MCF 10A (cell line): ENCODE measurements around the gene ATRN. TPM values are rescaled to one million over a fixed set of nuclear protein-coding genes. Genes with fewer than 3 reads are reported as not detected.

Experiments
- BruUV-seq: library from RNA; stranded (reverse); fragments of 400-500 nt; replicated peaks from 2 replicates; lab custom pipeline; 2021; lab: Mats Ljungman, UMichigan
- CTCF ChIA-PET: fragments of 300-600 bp; sonication (Branson Sonifier 250); formaldehyde crosslinking; extraction: SDS; loops from one replicate; lab custom pipeline; 2021; ENCODE audit warnings: antibody characterized with exemption, inconsistent platforms; lab: Yijun Ruan, JAX
- POLR2A ChIA-PET: fragments of 300-600, 350-650 bp; sonication (Branson Sonifier 250); formaldehyde crosslinking; extraction: SDS; loops from one replicate; lab custom pipeline; 2020; ENCODE audit warnings: antibody characterized with exemption, inconsistent platforms; lab: Yijun Ruan, JAX
- DNase-seq: peaks from one replicate; pipeline ENCODE4 v3.0.0-alpha.2; 2018; ENCODE audit not compliant: unreplicated experiment
- H3K27ac Mint-ChIP-seq: one replicate; pipeline ENCODE4 v1.8.0; 2022; ENCODE audit warnings: mild to moderate bottlenecking, low read depth, mixed read lengths; ENCODE audit not compliant: unreplicated experiment
- H3K27me3 Mint-ChIP-seq: one replicate; pipeline ENCODE4 v1.8.0; 2022; ENCODE audit warnings: mixed read lengths; ENCODE audit not compliant: insufficient read depth, unreplicated experiment
- H3K36me3 Mint-ChIP-seq: one replicate; pipeline ENCODE4 v1.8.0; 2022; ENCODE audit warnings: mild to moderate bottlenecking, moderate library complexity, mixed read lengths; ENCODE audit not compliant: insufficient read depth, unreplicated experiment
- H3K4me1 Mint-ChIP-seq: one replicate; pipeline ENCODE4 v1.8.0; 2022; ENCODE audit warnings: mixed read lengths; ENCODE audit not compliant: insufficient read depth, unreplicated experiment
- H3K4me3 Mint-ChIP-seq: one replicate; pipeline ENCODE4 v1.8.0; 2022; ENCODE audit warnings: mild to moderate bottlenecking, moderate library complexity, mixed read lengths; ENCODE audit not compliant: unreplicated experiment
- H3K9me3 Mint-ChIP-seq: one replicate; pipeline ENCODE4 v1.8.0; 2022; ENCODE audit warnings: mixed read lengths; ENCODE audit not compliant: unreplicated experiment
- intact Hi-C: fragments of 100-400 bp; cut with micrococcal nuclease; formaldehyde crosslinking; loops from 2 replicates; pipeline ENCODE4 v1.14.1; 2022
- total RNA-seq: library from RNA; stranded (reverse); gene quantifications from 2 replicates; pipeline ENCODE4 v1.2.3, GENCODE V29; 2022
- TF ChIP-seq, protein P1 (sequence below): fragments of 200-600 bp; IDR thresholded peaks from one replicate; pipeline ENCODE4 v1.8.0; 2022; ENCODE audit warnings: antibody characterized with exemption, mild to moderate bottlenecking; ENCODE audit not compliant: unreplicated experiment

Gene ATRN
- total RNA-seq, 1 experiment from 2014 or later: 29.7 TPM

DNA sequence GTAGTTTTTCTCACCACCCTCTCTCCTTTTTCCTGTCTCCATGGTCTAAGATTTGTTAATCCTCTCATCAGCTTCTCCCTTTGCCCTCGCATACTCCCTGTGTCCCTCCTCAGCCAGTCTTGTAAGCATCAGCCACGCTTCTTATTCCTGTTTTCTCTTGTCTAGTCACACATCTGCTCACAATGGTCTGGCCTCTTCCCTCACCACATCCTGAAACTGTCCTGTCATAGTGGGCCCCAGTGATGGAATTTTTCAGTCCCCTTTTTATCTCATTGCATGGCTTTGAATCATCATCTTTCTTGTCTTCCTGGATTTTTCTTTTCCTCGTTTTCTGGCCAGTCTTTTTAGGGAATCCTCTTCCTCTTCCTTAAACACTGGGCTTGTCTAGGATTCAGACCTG lies 135.2 kb downstream of the ATRN start:
- Mint-ChIP-seq H3K4me1 (no peaks in the 10 kb centered on the region), H3K4me3 (no peak overlapping the region), H3K27me3 (no peaks in the 10 kb centered on the region), H3K36me3 (peaks cover 39% of the 10 kb centered on the region), H3K9me3 (no peaks in the 10 kb centered on the region), H3K27ac (no peak overlapping the region)
- BruUV-seq: no TSS peak
- intact Hi-C loops: no loop called here
- POLR2A ChIA-PET: no interaction called here
- CTCF ChIA-PET: interaction anchor here (0.8 kb wide), 1 partner anchor 104 kb away, joined by 4 read pairs; no protein-coding TSS in a partner anchor
- no peak for DNase-seq
- TF ChIP-seq, protein P1, sequence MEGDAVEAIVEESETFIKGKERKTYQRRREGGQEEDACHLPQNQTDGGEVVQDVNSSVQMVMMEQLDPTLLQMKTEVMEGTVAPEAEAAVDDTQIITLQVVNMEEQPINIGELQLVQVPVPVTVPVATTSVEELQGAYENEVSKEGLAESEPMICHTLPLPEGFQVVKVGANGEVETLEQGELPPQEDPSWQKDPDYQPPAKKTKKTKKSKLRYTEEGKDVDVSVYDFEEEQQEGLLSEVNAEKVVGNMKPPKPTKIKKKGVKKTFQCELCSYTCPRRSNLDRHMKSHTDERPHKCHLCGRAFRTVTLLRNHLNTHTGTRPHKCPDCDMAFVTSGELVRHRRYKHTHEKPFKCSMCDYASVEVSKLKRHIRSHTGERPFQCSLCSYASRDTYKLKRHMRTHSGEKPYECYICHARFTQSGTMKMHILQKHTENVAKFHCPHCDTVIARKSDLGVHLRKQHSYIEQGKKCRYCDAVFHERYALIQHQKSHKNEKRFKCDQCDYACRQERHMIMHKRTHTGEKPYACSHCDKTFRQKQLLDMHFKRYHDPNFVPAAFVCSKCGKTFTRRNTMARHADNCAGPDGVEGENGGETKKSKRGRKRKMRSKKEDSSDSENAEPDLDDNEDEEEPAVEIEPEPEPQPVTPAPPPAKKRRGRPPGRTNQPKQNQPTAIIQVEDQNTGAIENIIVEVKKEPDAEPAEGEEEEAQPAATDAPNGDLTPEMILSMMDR: no peak

DNA sequence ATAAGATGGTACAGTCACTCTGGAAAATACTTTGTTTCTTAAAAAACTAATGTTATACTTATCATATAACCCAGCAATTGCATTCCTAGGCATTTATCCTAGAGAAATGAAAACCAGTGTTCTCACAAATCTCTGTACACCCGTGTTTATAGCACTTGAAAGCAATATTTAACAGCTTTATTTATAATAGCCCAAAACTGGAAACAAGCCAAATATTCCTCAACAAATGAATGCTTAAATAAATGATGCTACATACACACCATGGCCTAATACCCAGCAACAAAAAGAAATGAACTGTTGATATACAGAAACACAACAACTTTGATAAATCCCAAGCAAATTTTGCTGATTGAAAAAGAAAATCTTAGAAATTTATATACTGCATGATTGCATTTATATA lies 141.1 kb downstream of the ATRN start:
- no peaks in the 10 kb centered on the region for H3K27me3 Mint-ChIP-seq

GRCh38 chr20:3612795-3613572 lies 142.2 kb downstream of the ATRN start:
- no TSS peak for BruUV-seq
- TF ChIP-seq, protein P1: no peak
- CTCF ChIA-PET: interaction anchor here (1.1 to 1.5 kb wide), 4 partner anchors 20 to 174 kb away, joined by 3 to 5 read pairs (median 4); no protein-coding TSS in a partner anchor
- Mint-ChIP-seq H3K9me3 (no peaks in the 10 kb centered on the region), H3K27me3 (no peaks in the 10 kb centered on the region), H3K4me1 (peaks cover 6% of the 10 kb centered on the region), H3K27ac (no peak overlapping the region), H3K4me3 (no peak overlapping the region), H3K36me3 (peaks cover 14% of the 10 kb centered on the region)
- no peak for DNase-seq
- intact Hi-C loops: no loop called here
- POLR2A ChIA-PET: interaction anchor here (0.7 to 1.1 kb wide), 4 partner anchors 24 to 592 kb away, joined by 3 to 6 read pairs (median 4); partner anchors contain the start of genes ADISSP and ATRN

More for the DNA sequence above, 141.1 kb downstream of the ATRN start:
- CTCF ChIA-PET: interaction anchor here (1.1 kb wide), 1 partner anchor 173 kb away, joined by 3 read pairs; no protein-coding TSS in a partner anchor
- intact Hi-C loops: no loop called here
- Mint-ChIP-seq H3K4me3 (no peak overlapping the region), H3K27ac (no peak overlapping the region), H3K9me3 (no peaks in the 10 kb centered on the region), H3K4me1 (peaks cover 6% of the 10 kb centered on the region), H3K36me3 (peaks cover 5% of the 10 kb centered on the region)
- POLR2A ChIA-PET: interaction anchor here (0.5 to 1.1 kb wide), 5 partner anchors 9 to 965 kb away, joined by 3 to 6 read pairs (median 3); partner anchors contain the start of genes ADISSP and ATRN
- TF ChIP-seq, protein P1: no peak
- no TSS peak for BruUV-seq
- no peak for DNase-seq

- POLR2A ChIA-PET: interaction anchor here (0.5 to 0.6 kb wide), 2 partner anchors 45 to 233 kb away, joined by 3 read pairs; no protein-coding TSS in a partner anchor
- CTCF ChIA-PET: interaction anchor here (1.3 to 1.5 kb wide), 3 partner anchors 20 to 97 kb away, joined by 4 to 5 read pairs (median 5); no protein-coding TSS in a partner anchor
- intact Hi-C loops: no loop called here
- TF ChIP-seq, protein P1: no peak
- Mint-ChIP-seq H3K4me1 (peaks cover 6% of the 10 kb centered on the region), H3K36me3 (peaks cover 18% of the 10 kb centered on the region), H3K27me3 (no peaks in the 10 kb centered on the region), H3K4me3 (no peak overlapping the region), H3K9me3 (no peaks in the 10 kb centered on the region), H3K27ac (no peak overlapping the region)
- no peak for DNase-seq
- BruUV-seq: no TSS peak
Measured at GRCh38 chr20:3613821-3614440, 143.1 kb downstream of the ATRN start.
